D721Med (cell line): ENCODE measurements around the gene CDKN1A.
A peak's percentile ranks its signal among the peaks of the same experiment; 100 is the strongest.

Experiments used
- DNase-seq: peaks from one replicate; pipeline ENCODE4 v3.0.0; 2011; ENCODE audit warnings: low spot score; ENCODE audit not compliant: insufficient read length
- FAIRE-seq: peaks from 2 replicates; lab custom pipeline; 2011; peaks lifted over from hg19 to GRCh38; lab: Jason Lieb, UNC
- CTCF ChIP-seq: IDR thresholded peaks from 2 replicates; pipeline ENCODE4 v1.5.1; 2012; ENCODE audit warnings: mild to moderate bottlenecking, control low read depth; ENCODE audit not compliant: insufficient read depth; ENCODE audit errors: missing control alignments

Gene CDKN1A

GRCh38 chr6:36717871-36718540 is 39.5 kb downstream of the CDKN1A start:
- TF ChIP-seq CTCF: no peak
- DNase-seq (no peak), FAIRE-seq (no peak)

GRCh38 chr6:36718560-36718959 is 40.0 kb downstream of the CDKN1A start:
- no peak for FAIRE-seq
- DNase-seq: no peak
- no peak for TF ChIP-seq CTCF

GRCh38 chr6:36719126-36719525 is 40.6 kb downstream of the CDKN1A start:
- FAIRE-seq (no peak), DNase-seq (no peak)
- no peak for TF ChIP-seq CTCF

GRCh38 chr6:36720251-36721141 is 42.0 kb downstream of the CDKN1A start:
- FAIRE-seq (no peak), DNase-seq (peak; percentile 5)
- no peak for TF ChIP-seq CTCF

GRCh38 chr6:36721369-36722140 is 43.0 kb downstream of the CDKN1A start:
- no peak for TF ChIP-seq CTCF
- peak; percentile 10 for DNase-seq
- FAIRE-seq: no peak

- no peak for FAIRE-seq
- no peak for DNase-seq
- no peak for TF ChIP-seq CTCF
Measured at GRCh38 chr6:36722365-36722764, 43.9 kb downstream of the CDKN1A start.
